DOHH2 (cell line): Measurements from ENCODE around the gene GPRC5B.

Source experiments
- EZH2phosphoT487 ChIP-seq: fragments of 200-600 bp; sonication (generic); IDR thresholded peaks from 2 replicates; pipeline ENCODE4 v1.6.1; 2017; ENCODE audit warnings: borderline replicate concordance, mild to moderate bottlenecking, antibody characterized with exemption, low read length, moderate library complexity, mixed read lengths
- TF ChIP-seq, protein P1 (sequence below): fragments of 200-600 bp; sonication (generic); IDR thresholded peaks from one replicate; pipeline ENCODE4 v1.5.1; 2014; ENCODE audit warnings: antibody characterized with exemption, mild to moderate bottlenecking, low read depth, low read length; ENCODE audit not compliant: poor library complexity, severe bottlenecking

DNA sequence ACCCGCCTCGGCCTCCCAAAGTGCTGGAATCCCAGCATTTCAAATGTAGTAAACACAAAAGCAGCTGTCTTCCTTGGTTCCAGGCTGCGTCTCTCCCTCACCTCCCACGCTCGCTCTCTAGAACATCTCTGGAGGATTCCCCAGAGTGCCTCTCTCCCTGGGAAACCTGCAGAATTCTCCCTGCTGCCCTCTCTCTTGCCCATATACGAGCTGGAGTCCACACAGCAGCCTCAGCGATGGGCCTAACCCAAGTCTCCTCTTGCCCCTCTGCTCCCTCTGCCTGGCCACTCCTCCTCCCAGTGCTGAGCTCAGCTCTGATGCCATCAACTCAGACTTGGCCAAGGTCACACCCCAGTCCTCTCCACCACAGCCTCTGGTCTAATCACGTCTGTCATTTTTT, 10.6 kb downstream of the GPRC5B start:
- TF ChIP-seq, protein P1, sequence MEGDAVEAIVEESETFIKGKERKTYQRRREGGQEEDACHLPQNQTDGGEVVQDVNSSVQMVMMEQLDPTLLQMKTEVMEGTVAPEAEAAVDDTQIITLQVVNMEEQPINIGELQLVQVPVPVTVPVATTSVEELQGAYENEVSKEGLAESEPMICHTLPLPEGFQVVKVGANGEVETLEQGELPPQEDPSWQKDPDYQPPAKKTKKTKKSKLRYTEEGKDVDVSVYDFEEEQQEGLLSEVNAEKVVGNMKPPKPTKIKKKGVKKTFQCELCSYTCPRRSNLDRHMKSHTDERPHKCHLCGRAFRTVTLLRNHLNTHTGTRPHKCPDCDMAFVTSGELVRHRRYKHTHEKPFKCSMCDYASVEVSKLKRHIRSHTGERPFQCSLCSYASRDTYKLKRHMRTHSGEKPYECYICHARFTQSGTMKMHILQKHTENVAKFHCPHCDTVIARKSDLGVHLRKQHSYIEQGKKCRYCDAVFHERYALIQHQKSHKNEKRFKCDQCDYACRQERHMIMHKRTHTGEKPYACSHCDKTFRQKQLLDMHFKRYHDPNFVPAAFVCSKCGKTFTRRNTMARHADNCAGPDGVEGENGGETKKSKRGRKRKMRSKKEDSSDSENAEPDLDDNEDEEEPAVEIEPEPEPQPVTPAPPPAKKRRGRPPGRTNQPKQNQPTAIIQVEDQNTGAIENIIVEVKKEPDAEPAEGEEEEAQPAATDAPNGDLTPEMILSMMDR = no peak
- TF ChIP-seq EZH2phosphoT487 = no peak
